CD14-positive monocyte (primary cell): Measurements from ENCODE around the gene GAS7. TPM values are rescaled to one million over a fixed set of nuclear protein-coding genes. Genes with fewer than 3 reads are reported as not detected.

Experiments
- DNase-seq, 3 donors: peaks; one replicate each; pipeline ENCODE4 v3.0.0-alpha.2; 2011 to 2022
- H2AFZ ChIP-seq: 2 replicates; pipeline ENCODE4 v1.6.0; 2012; ENCODE audit warnings: mild to moderate bottlenecking, low read depth, low read length, inconsistent platforms; ENCODE audit not compliant: insufficient read depth, poor library complexity, severe bottlenecking
- H3K27ac ChIP-seq, 2 donors: 1 replicate in 1 of 2; 2 replicates in 1 of 2; pipeline ENCODE4 v1.5.1; 2012 to 2013; ENCODE audit warnings: low read length in 2 of 2, control low read depth in 1 of 2, inconsistent platforms in 1 of 2, low read depth in 1 of 2, mild to moderate bottlenecking in 1 of 2
- H3K27me3 ChIP-seq, 2 donors: one replicate each; pipeline versions ENCODE4 v1.6.0 to v1.6.1; 2011 to 2013; ENCODE audit warnings: low read length in 2 of 2; ENCODE audit not compliant: control insufficient read depth in 2 of 2, insufficient read depth in 2 of 2
- H3K36me3 ChIP-seq, 2 donors: replicated peaks in 1 of 2; 1 replicate in 1 of 2; 2 replicates in 1 of 2; pipeline versions ENCODE4 v1.5.1 to v1.6.1; 2012 to 2013; ENCODE audit warnings: low read length in 2 of 2, control low read depth in 1 of 2, inconsistent platforms in 1 of 2, mild to moderate bottlenecking in 1 of 2; ENCODE audit not compliant: insufficient read depth in 2 of 2, control insufficient read depth in 1 of 2
- H3K4me1 ChIP-seq, 2 donors: 1 replicate in 1 of 2; 2 replicates in 1 of 2; pipeline versions ENCODE4 v1.5.1 to v1.6.1; 2012 to 2013; ENCODE audit warnings: low read length in 2 of 2, control low read depth in 1 of 2, inconsistent platforms in 1 of 2, mild to moderate bottlenecking in 1 of 2, moderate library complexity in 1 of 2; ENCODE audit not compliant: insufficient read depth in 2 of 2, control insufficient read depth in 1 of 2
- H3K4me2 ChIP-seq: replicated peaks from 2 replicates; pipeline ENCODE3; 2012; ENCODE audit warnings: low read length, moderate library complexity, mild to moderate bottlenecking; ENCODE audit not compliant: poor library complexity, severe bottlenecking; ENCODE audit errors: extremely low read depth
- H3K4me3 ChIP-seq, 3 experiments: fragments of 200-600 bp in 1 of 3; sonication (generic) in 1 of 3; replicated peaks in 1 of 3; 1 replicate in 2 of 3; 2 replicates in 1 of 3; pipeline ENCODE4 v1.5.1; 2011 to 2013; ENCODE audit warnings: low read length in 3 of 3, mild to moderate bottlenecking in 3 of 3, control low read depth in 2 of 3, low read depth in 2 of 3, inconsistent platforms in 1 of 3, moderate library complexity in 1 of 3
- H3K79me2 ChIP-seq: 2 replicates; pipeline ENCODE4 v1.6.0; 2012; ENCODE audit warnings: mild to moderate bottlenecking, control low read depth, inconsistent platforms, low read length, moderate library complexity; ENCODE audit not compliant: insufficient read depth
- H3K9ac ChIP-seq: 2 replicates; pipeline ENCODE4 v1.6.0; 2017; ENCODE audit warnings: low read length, mild to moderate bottlenecking; ENCODE audit not compliant: insufficient read depth, poor library complexity, severe bottlenecking
- H3K9me3 ChIP-seq, 2 donors: replicated peaks in 1 of 2; 1 replicate in 1 of 2; 2 replicates in 1 of 2; pipeline versions ENCODE4 v1.5.1 to v1.6.1; 2012 to 2013; ENCODE audit warnings: low read length in 2 of 2, control low read depth in 1 of 2; ENCODE audit not compliant: control insufficient read depth in 1 of 2, insufficient read depth in 1 of 2
- H4K20me1 ChIP-seq: 2 replicates; pipeline ENCODE4 v1.6.0; 2012; ENCODE audit warnings: mild to moderate bottlenecking, low read length, control low read depth, moderate library complexity; ENCODE audit not compliant: insufficient read depth
- H3K27ac Mint-ChIP-seq, 7 donors: one replicate each; pipeline ENCODE4 v1.8.0; 2020; ENCODE audit warnings: mild to moderate bottlenecking in 7 of 7, mixed read lengths in 7 of 7, moderate library complexity in 6 of 7, inconsistent platforms in 2 of 7
- H3K27me3 Mint-ChIP-seq, 3 donors: one replicate each; pipeline ENCODE4 v1.8.0; 2021 to 2022; ENCODE audit warnings: low read depth in 3 of 3, mild to moderate bottlenecking in 3 of 3, mixed read lengths in 3 of 3, moderate library complexity in 3 of 3, inconsistent platforms in 1 of 3
- H3K36me3 Mint-ChIP-seq, 2 donors: one replicate each; pipeline ENCODE4 v1.8.0; 2020; ENCODE audit warnings: mixed read lengths in 2 of 2, inconsistent platforms in 1 of 2, mild to moderate bottlenecking in 1 of 2
- H3K4me1 Mint-ChIP-seq: one replicate; pipeline ENCODE4 v1.8.0; 2020; ENCODE audit warnings: mild to moderate bottlenecking, mixed read lengths
- H3K4me3 Mint-ChIP-seq, 2 donors: one replicate each; pipeline ENCODE4 v1.8.0; 2020; ENCODE audit warnings: mild to moderate bottlenecking in 2 of 2, mixed read lengths in 2 of 2, moderate library complexity in 1 of 2
- H3K9me3 Mint-ChIP-seq, 7 donors: one replicate each; pipeline ENCODE4 v1.8.0; 2020 to 2022; ENCODE audit warnings: mixed read lengths in 7 of 7, mild to moderate bottlenecking in 6 of 7, moderate library complexity in 6 of 7, inconsistent platforms in 2 of 7
- CTCF ChIP-seq: fragments of 200-600 bp; IDR thresholded peaks from one replicate; pipeline ENCODE4 v1.8.0; 2022; ENCODE audit warnings: antibody characterized with exemption, mild to moderate bottlenecking
- WGBS: methylation state at CpG from one replicate; pipeline ENCODE4 v1.1.5; 2013; ENCODE audit warnings: missing lambda C conversion rate; ENCODE audit not compliant: insufficient coverage; 5-methylcytosine and 5-hydroxymethylcytosine counted together
- intact Hi-C, 2 donors: fragments of 100-400 bp; cut with micrococcal nuclease; formaldehyde crosslinking; loops; one replicate each; pipeline versions ENCODE4 v1.15.0 to v1.15.1; 2023
- polyA plus RNA-seq, 3 donors: library from polyadenylated mRNA; depleted of rRNA in 1 of 3; unstranded in 2 of 3; stranded (reverse) in 1 of 3; fragments of 300-500 nt in 2 of 3; fragments of >200 nt in 1 of 3; fragmentation: Illumina TruSeq in 2 of 3; gene quantifications; 1 replicate in 2 of 3; 2 replicates in 1 of 3; pipeline ENCODE4 v1.2.3, GENCODE V29; 2012 to 2021

GAS7 gene
- polyA plus RNA-seq, 3 donors, result 53.1 to 91.9 (median 66.6) TPM

- H3K79me2 ChIP-seq, result peaks cover 32% of the 10 kb centered on the region
- H4K20me1 ChIP-seq, result peaks cover 22% of the 10 kb centered on the region
- no peak for TF ChIP-seq CTCF
- peaks cover 46% of the 10 kb centered on the region for H3K4me1 Mint-ChIP-seq
- H2AFZ ChIP-seq, result no peak overlapping the region
- peaks cover 1 to 4% (median 2%) of the 10 kb centered on the region in 3 donors for H3K27me3 Mint-ChIP-seq
- H3K4me3 Mint-ChIP-seq, result no peak overlapping the region
- no peaks in the 10 kb centered on the region for H3K9me3 Mint-ChIP-seq
- peaks cover 9 to 17% of the 10 kb centered on the region in 2 donors for H3K36me3 Mint-ChIP-seq
- H3K36me3 ChIP-seq, result no peaks in the 10 kb centered on the region
- no peak overlapping the region for H3K4me2 ChIP-seq
- 96% methylated on average over 9 of the region's 9 CpGs for WGBS
- H3K4me1 ChIP-seq, result peaks cover 21 to 33% of the 10 kb centered on the region in 2 donors
- H3K27ac ChIP-seq, result no peak overlapping the region
- no peaks in the 10 kb centered on the region for H3K27me3 ChIP-seq
- no peaks in the 10 kb centered on the region for H3K9me3 ChIP-seq
- no peak overlapping the region for H3K4me3 ChIP-seq
- peak overlapping the region in 3 of 7 donors; percentile 43 to 72 (median 52) for H3K27ac Mint-ChIP-seq
- intact Hi-C loops, result no loop called here
- H3K9ac ChIP-seq, result no peak overlapping the region
- no peak for DNase-seq
Measured at GRCh38 chr17:10106067-10106466, 92.3 kb downstream of the GAS7 start.

- H3K36me3 Mint-ChIP-seq, result peaks cover 9 to 17% of the 10 kb centered on the region in 2 donors
- Histone ChIP-seq H3K9ac (no peak overlapping the region), H3K4me1 (peaks cover 21 to 33% of the 10 kb centered on the region in 2 donors), H3K4me3 (no peak overlapping the region), H3K9me3 (no peaks in the 10 kb centered on the region), H3K79me2 (peaks cover 32% of the 10 kb centered on the region), H3K27ac (no peak overlapping the region), H3K4me2 (no peak overlapping the region), H4K20me1 (peaks cover 23% of the 10 kb centered on the region), H3K36me3 (no peaks in the 10 kb centered on the region), H3K27me3 (no peaks in the 10 kb centered on the region), H2AFZ (no peak overlapping the region)
- TF ChIP-seq CTCF, result no peak
- H3K4me1 Mint-ChIP-seq, result peaks cover 46% of the 10 kb centered on the region
- H3K4me3 Mint-ChIP-seq, result no peak overlapping the region
- peaks cover under 1 to 4% (median 1%) of the 10 kb centered on the region in 3 donors for H3K27me3 Mint-ChIP-seq
- 78% methylated on average over 10 of the region's 10 CpGs for WGBS
- H3K27ac Mint-ChIP-seq, result peak overlapping the region in 2 of 7 donors; percentile 24 to 43
- no peaks in the 10 kb centered on the region for H3K9me3 Mint-ChIP-seq
- DNase-seq, result no peak
- intact Hi-C loops, result no loop called here
Measured at GRCh38 chr17:10105513-10106001, 92.8 kb downstream of the GAS7 start.
